ENCODE measurements around the gene RNU6-1. TPM values are rescaled to one million over a fixed set of nuclear protein-coding genes. Genes with fewer than 3 reads are reported as not detected.
A peak's percentile ranks its signal among the peaks of the same experiment; 100 is the strongest.

The RNU6-1 gene
- total and polyA plus RNA-seq, 2 donors (not counting 3 experiments of a cell fraction or from before 2014, with no cell fraction given): not detected

- H4K20me1 ChIP-seq (replicated peaks; ENCODE audit: control insufficient read depth, extremely low read depth, insufficient read depth, low read length): no peaks in the 10 kb centered on the region
- H2AFZ ChIP-seq (ENCODE audit: low read depth, low read length): peak overlapping the region; percentile 94
- dilution Hi-C loops (cut with MboI; ENCODE audit: extremely low pct_ligation_motif_present, low sequenced_read_pairs): no loop called here
- no peaks in the 10 kb centered on the region for H3K9me3 ChIP-seq (replicated peaks; ENCODE audit: control insufficient read depth, insufficient read depth, low read length)
- ChIA-PET POLR2A (no interaction called here), CTCF (interaction anchor here (0.6 to 2.0 kb wide), 7 partner anchors 9 to 396 kb away, joined by 3 to 12 read pairs (median 5); no protein-coding TSS in a partner anchor)
- peaks cover 20% of the 10 kb centered on the region for H3K4me1 ChIP-seq (ENCODE audit: control insufficient read depth, extremely low read depth, insufficient read depth, low read length)
- H3K36me3 ChIP-seq (ENCODE audit: control insufficient read depth in 2 of 2, extremely low read depth in 1 of 2, insufficient read depth in 2 of 2, low read length in 2 of 2): no peaks in the 10 kb centered on the region
- H3K4me3 ChIP-seq (replicated peaks in 1 of 3; ENCODE audit: insufficient read depth in 1 of 3, low read depth in 1 of 3, low read length in 3 of 3): peak overlapping the region; percentile 69 to 80 (median 75)
- no peak for TF ChIP-seq EZH2 (IDR thresholded peaks at IDR 0.05; ENCODE audit: borderline replicate concordance, low read depth, low read length, severe bottlenecking)
- TF ChIP-seq FOS (IDR thresholded peaks at IDR 0.05; ENCODE audit: borderline replicate concordance, insufficient read depth, low read length): no peak
- TF ChIP-seq POLR2AphosphoS5 (IDR thresholded peaks at IDR 0.05; ENCODE audit: insufficient read depth, low read depth, low read length): no peak
- TF ChIP-seq CTCF (IDR thresholded peaks at IDR 0.05; ENCODE audit: extremely low read depth in 1 of 2, insufficient read depth in 1 of 2, low read depth in 1 of 2, low read length in 2 of 2): no peak
- TF ChIP-seq JUN (IDR thresholded peaks at IDR 0.05; ENCODE audit: borderline replicate concordance, insufficient read depth, insufficient read length, low read depth): no peak
- TF ChIP-seq, protein P1, sequence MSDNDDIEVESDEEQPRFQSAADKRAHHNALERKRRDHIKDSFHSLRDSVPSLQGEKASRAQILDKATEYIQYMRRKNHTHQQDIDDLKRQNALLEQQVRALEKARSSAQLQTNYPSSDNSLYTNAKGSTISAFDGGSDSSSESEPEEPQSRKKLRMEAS (IDR thresholded peaks at IDR 0.05; ENCODE audit: insufficient read depth, insufficient read length): no peak
- no peak for TF ChIP-seq GATA2 (IDR thresholded peaks at IDR 0.05; ENCODE audit: insufficient read depth, insufficient read length, low read depth, low read length)
- peaks cover 11 to 15% of the 10 kb centered on the region in 2 experiments for H3K27me3 ChIP-seq (ENCODE audit: control insufficient read depth in 2 of 2, insufficient read depth in 2 of 2, low read length in 2 of 2)
- no TSS peak for BruUV-seq (replicated peaks)
- intact Hi-C loops (cut with micrococcal nuclease): loop anchor here (1.0 to 2.0 kb wide), 3 partner anchors 299 to 584 kb away; partner anchors contain the start of genes C15orf61 and MAP2K5
- peak overlapping the region; percentile 86 for H3K9ac ChIP-seq (replicated peaks; ENCODE audit: extremely low read depth, insufficient read depth, low read length)
- FAIRE-seq (no peak), DNase-seq (ENCODE audit: low read depth, low spot score) (peak; percentile 51)
- H3K4me2 ChIP-seq (ENCODE audit: insufficient read depth, low read length): peak overlapping the region; percentile 72
- no peaks in the 10 kb centered on the region for H3K79me2 ChIP-seq (ENCODE audit: control insufficient read depth, insufficient read depth, low read length)
- H3K27ac ChIP-seq (ENCODE audit: insufficient read depth, low read depth, low read length): peak overlapping the region; percentile 82
- H3K9me1 ChIP-seq (replicated peaks; ENCODE audit: control insufficient read depth, extremely low read depth, insufficient read depth, low read length): no peaks in the 10 kb centered on the region
These were observed 1.1 kb upstream of the RNU6-1 start for GRCh38 chr15:67840749-67841512.

Data from endothelial cell of umbilical vein (primary cell).